ENCODE measurements around the gene TRA2B. TPM values are rescaled to one million over a fixed set of nuclear protein-coding genes. Genes with fewer than 3 reads are reported as not detected.

The TRA2B gene
- total and polyA plus RNA-seq, 2 of the 8 experiments (the other 6 are each of a cell fraction or from before 2014, with no cell fraction given), result 206 to 274 TPM

DNA sequence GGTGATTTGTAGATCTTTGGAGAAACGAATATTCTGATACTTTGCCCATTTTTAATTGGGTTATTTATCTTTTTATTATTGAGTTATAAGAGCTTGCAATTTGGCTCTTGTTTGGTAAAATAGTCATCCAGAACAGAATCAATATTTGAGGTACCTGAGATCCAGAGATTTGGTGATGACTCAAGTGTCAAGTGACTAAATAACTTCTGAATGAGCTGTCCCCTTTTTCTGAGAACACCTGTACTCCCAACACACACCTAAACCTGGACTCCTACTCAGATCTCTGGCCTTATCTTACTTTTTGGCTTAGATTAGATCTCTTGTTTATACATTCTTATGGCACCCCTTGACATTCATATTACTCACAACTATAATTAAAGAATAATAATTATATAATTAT lies 3.1 kb upstream of the TRA2B start (continued):
- TF ChIP-seq PHF8 (conservative IDR thresholded peaks at IDR 0.05; ENCODE audit: low read depth, low read length) (no peak), KDM5A (IDR thresholded peaks at IDR 0.05; ENCODE audit: low read length) (no peak), CREB1 (IDR thresholded peaks at IDR 0.05) (no peak)

All from H1 (cell line).